RKO (cell line): ENCODE measurements around the gene TRNT1.

Experiments
- DNase-seq: peaks from one replicate; pipeline ENCODE4 v3.0.0-alpha.2; 2016; ENCODE audit warnings: low spot score

TRNT1 gene

DNA sequence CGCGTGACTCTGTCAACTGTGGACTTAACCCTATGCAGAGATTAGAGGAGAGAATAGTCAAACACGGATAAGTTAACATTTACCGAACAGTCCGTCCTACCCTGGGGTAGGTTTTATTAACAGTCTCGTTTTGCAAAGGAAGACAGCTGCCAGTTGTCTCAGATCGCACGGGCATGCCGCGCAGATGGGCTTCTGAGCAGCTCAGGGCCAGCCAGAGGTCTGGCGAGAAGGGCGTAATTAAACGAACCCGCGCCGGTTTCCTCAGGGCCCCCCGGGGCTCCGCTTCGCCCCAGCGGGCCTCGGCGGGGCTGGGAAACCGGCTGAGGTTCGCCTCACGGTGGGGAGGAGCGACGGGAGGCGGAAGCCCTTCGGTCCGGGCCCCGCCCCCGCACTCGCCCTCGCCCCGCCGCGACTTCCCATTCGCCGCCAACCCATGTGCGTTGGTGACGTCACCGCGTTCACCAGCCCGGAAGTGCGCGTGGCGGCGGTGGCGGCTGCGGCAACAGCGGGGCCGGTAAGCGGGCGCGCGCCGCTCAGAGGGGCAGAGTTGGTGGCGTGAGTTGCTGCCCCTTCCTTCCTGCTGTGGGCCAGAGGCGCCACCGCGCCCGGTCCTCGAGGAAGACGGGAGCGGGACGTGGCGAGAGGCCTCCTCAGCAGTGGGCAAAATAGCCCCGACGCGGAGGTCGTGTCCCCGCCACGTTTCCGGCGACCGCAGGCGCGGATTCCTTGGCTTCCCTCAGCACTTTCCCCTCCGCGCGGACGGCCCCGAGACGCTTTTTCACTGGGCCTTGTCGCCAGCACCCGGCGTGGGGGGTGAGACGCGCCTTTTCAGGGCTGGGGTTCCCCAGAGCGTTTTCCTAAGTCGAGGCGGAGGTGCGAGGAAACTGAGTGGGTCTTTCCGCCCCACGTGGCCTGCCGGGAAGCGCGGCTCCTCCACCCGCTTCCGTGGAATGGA is at the start of gene TRNT1:
TRNT1 (plus strand) TSS at position 464 of the 955 bp plus-strand sequence. CDS start 2,101 bp downstream, outside the sequence.
- DNase-seq, result peak; percentile 91

DNA sequence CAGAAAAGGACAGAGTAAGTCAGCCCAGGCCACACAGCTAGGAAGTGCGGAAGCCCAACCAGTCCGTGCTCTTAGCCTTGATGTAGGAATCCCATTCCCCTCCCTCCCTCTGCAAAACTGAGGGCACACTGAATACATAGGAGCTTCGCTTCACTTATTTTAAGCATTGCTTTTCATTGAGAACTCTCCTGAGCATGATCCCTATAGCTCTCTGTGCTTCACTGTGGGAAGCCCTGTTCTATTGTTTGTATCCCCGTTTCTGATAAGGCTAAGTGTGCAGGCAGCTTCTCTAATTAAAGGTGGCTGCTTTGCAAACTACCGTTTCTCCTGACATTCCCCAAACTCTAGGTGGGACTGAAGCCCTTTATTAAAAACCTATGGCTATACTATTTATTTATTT is 46.4 kb upstream of the TRNT1 start:
- DNase-seq, result no peak

DNA sequence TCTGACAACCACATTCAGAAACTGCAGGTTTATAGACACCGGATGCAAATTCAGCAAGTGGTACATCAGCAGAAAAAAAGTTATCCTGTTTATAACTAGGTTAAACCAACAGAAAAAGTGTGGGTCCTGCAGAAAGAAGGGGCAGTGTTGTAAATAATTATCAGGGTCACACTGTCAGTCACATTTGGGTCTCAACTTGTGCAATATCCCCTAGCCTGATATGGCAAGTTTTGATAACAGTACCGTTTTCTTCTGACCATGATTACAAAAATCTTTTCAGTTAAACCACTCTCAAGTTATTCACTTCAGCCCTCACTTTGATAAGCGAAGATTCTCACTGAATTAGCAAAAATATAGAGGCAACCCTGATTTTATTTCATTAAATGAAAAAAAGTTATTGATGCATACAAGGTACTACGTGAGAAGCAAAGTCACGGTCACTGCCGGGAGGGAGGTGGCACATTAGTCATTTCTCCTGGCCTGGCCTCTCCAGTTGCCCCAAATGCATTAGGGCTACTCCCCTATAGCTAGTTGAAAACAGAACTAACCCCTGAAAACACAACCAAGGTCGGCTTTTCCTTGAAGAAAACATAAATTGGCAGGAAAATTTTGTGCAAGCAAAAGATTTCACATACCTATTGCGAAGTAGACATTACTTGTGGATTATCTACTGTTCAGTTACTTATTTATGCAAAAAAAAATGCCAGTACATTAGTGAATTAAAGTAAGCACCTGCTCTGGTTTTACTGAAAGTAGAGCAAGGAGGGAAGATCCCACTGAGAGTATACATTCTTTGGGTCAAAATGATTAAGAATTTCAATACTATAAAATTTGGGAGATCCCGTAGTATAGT is 45.1 kb upstream of the TRNT1 start:
- DNase-seq, result no peak

DNA sequence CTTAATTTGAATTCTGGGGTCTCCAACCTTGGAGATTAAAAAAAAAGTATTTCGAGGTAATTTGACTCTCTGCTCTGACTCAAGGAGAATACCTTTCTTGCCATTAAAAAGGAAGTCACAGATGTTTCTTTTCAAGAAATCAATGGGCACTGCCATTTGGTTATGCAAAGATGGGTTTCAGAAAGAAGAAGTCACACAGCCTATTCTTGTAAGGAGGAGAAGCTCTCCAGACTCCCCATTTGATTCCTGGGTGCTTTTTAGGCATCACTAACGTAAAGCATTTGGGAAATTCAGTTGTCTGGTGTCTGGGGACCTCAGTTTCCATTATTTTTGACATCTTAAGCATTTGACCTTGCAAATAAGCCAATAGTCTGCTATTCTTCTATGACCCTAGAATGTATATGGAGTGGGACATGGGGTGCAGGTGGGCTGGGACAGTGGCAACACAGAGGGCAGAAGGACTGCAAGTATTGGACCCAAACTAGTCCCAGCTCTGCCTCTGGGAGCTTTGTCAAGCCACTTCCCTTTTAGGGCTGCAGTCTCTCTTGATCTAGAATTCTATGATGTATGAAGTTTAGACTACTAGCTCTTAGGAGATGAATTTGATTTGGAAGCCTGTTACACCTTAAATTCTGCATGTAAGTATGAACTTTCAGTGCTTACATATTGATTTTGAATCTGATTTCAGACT is 44.4 kb upstream of the TRNT1 start:
- no peak for DNase-seq

DNA sequence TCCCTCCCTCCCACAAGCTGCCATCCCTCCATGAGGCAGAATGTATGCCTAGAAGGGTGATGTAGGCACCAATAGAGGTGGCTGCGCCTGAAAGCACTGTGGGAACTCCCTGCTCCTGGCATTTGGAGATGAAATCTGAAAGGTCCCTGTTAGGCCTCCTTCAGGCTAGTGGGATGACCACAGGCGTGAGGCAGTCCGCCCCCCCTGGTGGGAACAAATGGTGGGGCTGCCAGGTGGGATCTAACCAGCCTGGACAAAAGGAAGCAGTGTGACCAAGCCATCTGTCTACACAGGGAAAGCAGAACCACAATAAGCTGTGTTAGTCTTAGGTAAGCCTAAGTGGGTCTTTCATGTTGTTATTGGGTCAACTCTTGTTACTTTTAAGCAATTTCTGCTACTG is 41.9 kb upstream of the TRNT1 start:
- no peak for DNase-seq

DNA sequence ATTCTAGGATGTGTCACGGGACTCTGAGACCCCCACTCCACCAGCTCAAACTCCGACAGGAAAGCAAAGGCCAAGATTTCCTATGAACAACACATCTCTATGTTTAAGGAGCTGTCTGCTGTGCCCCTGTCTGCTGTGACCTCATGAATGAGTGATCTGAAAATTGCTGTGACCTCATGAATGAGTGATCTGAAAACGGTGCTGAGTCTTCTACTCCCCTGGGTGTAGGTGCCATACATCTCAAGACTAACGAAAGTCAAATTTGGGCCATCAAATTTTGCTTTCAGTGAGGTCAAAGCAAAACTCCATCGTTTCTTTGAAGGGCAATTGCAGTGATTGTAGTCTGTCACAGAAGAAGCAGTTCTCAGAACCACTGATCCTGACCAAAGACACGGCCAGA is 41.0 kb upstream of the TRNT1 start:
- DNase-seq, result no peak

DNA sequence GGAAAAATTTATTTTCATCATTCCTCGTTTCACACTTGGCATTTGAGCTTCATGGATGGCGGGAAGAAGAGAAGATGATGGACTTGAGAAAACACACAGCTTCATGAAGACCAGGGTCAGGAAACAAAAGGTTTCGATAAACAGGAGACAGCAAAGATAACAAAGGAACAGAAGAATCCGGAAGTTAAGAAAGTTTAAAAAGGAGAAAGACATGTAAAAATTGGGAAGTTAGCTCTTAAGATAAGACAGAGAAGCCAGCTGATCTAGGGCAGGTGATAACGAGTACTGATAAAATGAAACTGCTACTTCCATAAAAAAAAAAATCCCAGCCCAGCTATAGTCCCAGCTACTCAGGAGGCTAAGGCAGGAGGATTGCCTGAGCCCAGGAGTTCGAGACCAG is 40.5 kb upstream of the TRNT1 start:
- no peak for DNase-seq

DNA sequence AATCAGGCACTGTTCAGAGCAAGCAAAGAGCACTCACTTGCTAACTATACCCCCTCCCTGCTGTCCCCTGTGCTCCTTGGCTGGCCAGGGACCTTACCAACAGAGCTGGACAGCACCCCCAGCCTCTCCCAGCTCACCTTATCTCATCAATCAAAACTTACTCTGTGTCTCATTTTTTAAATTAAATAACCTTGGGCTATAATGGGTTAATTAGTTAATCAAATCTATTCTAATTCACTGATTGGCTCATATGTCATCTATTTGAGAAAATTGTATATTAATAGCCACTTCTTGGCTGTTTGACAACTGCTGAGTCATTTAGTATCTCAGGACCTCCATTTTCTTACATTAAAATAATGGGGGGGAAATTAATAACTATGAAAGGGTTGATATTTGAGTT is 39.5 kb upstream of the TRNT1 start:
- DNase-seq, result no peak

DNA sequence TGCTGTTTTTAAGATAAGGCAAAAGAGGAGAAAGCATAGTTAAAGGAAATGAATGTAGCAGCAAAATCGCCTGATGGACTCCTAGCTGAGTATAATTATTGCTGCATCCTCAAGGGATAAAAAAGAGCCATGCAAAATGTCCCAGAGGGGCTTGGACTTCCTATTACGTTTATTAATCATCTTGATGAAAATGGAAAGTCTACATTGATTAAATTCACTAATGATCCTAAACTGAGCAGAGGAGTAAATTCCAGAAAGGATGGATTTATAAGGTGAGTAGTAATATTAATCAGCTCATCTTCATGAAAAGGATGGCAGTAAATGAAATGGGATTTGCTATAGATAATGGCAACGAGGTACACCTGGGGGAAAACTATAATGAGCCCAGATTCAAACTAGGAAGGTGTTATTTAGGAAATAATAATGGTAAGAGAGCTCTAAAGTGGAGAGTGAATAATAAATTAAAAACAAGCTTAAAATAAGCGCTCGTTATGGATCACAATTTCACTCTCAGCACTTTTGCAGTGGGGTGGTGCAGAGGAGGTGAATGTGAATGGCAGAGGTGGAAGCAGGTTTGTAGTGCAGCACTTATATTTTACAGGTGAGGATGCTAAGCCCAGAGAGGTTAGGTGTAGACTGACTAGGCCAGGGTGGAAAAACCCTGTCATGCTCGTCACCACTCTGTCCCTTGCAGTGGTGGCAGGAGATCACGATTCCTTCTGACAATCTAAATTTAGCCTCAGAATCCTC is 38.8 kb upstream of the TRNT1 start:
- no peak for DNase-seq

DNA sequence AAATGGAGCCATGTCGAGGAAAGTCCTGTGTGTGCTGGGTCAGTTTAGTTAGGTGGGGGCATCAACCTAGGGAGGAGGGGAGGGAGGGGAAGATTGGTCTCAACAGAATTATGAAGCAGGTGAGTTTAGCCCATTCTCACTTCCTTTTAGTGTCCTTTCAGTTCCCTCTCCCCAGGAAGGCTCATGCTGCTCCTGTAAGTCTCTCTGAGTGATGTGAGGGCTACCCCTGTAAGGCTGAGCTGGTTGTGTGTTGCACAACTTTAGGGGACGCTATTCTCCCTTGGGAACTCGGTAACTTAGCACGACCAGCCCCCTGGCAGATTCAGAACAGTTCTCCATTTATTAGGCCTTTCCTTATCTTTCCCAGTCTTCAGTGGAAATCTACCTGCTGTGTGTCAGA is 37.7 kb upstream of the TRNT1 start:
- DNase-seq, result no peak

DNA sequence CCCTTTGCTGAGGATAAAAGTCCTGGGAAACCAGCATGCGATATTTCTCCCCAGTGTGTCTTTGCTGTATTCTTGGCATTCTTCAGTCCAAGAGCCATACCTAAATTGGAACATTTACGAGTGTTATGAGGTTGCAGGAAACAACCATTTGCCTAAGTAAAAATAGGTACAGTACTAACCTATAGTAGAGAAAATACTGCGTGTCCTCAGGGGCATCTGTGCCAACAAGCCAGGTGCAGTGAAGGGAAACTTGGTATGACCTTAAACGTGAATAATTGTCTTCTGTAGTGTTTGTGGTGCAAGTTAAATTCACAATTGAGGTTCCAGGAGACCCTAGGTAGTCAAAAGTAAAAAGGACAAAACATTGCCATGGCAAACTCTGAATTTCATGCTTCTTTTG is 28.8 kb upstream of the TRNT1 start:
- no peak for DNase-seq

DNA sequence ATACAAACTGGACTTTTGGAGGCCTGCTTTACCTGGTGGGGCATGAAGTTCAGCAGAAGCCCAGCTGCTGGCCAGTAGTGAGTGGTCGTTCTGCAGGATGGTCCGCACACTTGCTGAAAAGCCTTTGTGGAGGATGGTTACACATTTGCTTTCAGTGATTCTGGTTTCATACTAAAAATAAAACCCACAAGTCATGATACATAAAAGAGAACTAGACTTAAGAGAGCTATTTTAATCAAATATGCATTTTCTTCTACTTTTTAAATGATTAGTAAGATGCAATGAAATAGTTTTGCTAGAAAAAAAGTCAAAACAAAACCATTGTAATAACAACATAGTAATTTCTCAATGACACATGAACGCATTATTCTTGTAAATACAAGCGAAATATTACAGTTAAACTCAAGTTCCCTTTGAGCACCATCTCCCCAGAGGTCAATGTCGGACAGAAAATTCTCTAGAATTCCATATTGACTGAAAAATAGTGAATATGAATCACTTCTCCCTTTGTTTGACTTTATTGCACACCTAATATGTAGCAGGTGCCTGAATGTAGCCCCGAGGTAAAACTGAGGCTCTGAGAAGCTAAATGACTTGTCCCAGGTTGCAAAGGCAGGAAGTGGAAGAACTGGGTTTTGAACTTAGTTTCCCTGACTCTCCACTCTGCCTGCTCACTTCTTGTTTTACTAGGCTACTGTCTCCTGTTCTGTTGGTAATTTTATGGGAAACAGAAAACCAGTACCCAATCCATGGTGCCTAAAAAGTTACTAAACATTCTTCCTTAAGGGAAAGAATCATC is 24.9 kb upstream of the TRNT1 start:
- no peak for DNase-seq

DNA sequence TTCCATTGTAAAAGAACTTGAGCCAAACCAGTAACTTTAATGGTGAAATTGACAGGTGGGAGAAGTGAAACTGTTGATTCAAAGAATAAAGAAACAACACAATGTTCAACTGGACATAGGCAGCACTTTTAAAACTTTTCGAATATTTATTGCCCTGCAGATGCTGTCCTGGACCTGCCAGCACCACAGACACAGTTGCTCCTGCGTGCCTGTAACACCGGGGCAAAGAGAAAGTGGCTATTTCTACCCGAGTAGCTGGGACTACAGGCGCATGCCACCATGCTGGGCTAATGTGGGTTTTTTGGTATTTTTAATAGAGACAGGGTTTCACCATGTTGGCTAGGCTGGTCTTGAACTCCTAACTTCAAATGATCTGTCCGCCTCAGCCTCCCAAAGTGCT is 24.0 kb upstream of the TRNT1 start:
- DNase-seq, result no peak

DNA sequence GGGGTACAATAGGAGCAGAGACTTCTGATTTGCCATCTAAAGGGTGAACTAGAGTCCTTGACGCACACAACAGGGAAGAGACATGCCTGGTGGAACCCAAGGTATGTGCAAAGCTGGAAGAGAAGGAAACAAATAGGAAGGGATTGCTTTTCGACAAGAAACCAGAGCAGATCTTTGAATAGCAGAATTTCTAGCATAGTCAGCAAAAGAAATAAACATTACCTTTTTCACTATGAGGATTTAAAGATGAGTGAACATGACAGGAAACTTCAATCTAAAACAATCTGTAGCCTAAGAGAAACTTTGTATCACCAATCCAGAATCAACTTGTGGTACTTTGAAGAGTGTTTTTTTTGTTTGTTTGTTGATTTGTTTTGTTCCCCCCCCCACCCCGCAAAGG is 21.5 kb upstream of the TRNT1 start:
- DNase-seq, result no peak

DNA sequence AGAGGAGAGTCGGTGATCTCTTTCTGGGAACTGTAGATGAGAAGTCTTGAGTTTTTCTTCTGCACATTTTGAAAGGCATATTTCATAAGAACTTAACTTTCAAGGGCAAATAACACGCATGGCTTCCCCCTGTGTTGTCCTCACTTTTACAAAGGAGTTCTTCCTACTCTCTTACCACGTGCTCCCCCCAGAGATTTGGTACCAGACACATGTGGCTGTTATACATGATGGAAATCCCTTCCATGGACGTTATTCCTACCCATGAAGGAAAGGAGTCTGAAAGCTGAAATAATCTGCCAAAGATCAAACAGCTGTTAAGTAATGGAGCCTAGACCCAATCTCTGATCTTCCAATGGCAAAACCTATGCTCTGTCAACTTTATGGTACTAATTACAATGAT is 20.9 kb upstream of the TRNT1 start:
- no peak for DNase-seq

DNA sequence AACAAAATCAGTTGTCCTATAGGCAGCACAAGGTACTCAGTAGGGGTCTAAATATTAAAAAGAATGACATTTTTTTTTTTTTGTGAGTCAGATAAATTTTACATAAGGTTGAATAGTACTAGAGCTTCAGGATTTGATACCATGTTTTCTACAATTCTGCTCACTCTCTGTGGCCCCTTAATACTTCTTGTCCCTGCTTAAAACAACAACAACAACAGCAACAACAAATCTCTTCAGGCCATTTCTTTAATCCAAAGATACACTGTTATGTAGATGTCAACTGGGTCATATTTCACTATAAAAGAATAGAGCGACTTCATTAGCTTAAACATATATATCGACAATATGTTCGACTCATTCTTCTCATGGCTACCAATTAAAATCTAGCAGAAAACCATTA is 19.6 kb upstream of the TRNT1 start:
- no peak for DNase-seq

DNA sequence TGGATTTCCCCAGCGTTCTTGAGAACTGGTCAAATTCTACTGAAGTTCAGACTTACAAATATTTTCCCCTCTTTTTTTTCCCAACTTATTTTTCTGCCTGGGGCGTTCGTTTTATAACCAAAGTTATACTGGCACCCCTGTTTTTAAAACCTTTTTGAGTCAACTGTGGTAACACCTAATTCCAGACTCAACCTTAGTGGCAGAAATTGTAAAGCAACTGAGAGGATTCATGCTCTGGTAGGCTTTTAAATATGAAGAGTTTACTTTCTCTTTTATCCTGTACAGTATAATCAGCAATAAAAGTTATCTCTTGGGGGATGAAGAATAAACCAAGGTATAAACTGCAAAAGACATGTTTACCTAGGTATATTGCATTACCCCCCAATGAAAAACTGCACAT is 18.9 kb upstream of the TRNT1 start:
- DNase-seq, result no peak

DNA sequence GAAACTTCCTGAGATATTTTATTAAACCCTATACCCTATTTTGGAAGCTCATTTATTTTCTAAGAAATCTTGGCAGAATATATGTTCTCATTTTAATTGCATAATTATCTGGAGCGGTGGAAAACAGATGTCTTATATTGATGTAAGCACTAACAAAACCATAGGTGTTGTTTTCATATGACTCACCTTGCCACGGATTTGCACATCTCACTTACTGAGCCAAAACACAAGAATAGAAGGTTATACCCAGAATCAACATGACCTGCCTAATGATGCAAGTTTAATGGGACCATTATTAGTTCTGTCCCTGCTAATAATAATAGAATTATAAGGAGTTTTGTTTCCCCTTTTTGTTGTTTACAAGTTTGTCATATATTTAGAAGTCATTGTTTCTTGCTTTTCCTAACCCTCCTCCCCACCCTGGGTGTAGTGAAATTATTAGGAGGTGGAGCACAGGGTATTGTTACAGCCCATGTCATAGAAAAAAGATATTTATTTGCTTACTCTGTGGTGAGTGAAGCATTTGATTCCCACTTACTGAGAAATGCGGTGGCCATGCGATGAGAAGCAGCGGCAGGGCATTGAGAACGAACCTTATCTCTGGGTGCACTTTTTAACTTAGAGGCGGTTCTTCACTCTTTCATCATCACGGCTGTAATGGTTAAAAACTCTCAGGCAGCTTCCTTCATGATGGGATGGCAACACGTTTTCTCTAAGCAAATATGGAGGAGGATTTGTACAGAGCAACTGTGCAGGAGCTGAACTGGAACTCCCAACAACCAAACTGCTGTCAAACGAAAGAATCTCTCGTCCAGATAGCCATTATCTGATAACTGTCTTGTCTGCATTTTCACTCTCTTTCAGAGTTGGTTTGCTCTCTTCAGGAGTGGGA is 17.1 kb upstream of the TRNT1 start:
- DNase-seq, result no peak

DNA sequence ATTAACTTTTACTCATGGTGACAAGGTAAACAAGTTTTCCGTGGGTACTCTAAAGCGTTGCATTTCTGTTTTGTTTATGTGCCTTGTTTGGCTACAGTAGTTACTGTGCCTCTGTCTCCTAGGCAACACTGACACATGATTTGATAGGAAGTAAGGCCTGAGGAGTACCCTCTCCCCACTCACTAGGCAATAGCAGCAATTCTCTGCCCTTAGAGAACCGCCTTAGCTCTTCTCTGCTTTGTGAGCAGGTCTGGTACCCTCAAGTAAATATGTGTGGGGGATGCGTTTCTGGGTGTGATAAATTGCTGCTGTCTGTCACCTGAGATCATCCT is 16.5 kb upstream of the TRNT1 start, which contains the start of gene IL5RA:
IL5RA (minus strand) TSS at position 76 of the 332 bp plus-strand sequence. CDS start 5,390 bp downstream, outside the sequence.
- no peak for DNase-seq
